ENCODE results near the gene APOE.
"Not testable (repeated sequence)": the region's sequence is repeated elsewhere in the genome, so short reads cannot be mapped to it uniquely, and the experiment has no call there.

APOE gene

DNA sequence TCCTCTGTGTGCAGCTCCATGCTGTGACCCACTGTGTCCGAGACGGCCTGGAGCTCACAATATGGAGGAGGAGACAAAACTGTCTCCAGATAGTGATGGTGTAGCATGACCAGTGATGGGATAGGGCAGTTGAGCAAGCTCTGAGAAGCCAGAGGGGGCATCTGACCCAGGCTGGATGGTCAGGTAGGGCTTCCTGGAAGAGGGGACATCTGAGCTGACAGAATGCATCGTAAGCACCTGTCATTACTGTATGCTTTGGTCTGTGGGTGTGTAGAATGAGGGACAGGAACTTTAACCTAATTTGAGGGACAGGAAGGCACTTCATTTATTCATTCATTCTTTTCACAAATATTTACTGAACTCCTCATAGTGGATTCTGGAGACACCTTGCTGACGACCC, 21.0 kb upstream of the APOE start:
- DNase-seq (no peak), ATAC-seq (no peak)

GRCh38 chr19:44886141-44886540, 19.5 kb upstream of the APOE start:
- no peak for ATAC-seq
- DNase-seq = no peak

- no peak for DNase-seq
- no peak for ATAC-seq
Observed at GRCh38 chr19:44887648-44888047, 17.9 kb upstream of the APOE start.

DNA sequence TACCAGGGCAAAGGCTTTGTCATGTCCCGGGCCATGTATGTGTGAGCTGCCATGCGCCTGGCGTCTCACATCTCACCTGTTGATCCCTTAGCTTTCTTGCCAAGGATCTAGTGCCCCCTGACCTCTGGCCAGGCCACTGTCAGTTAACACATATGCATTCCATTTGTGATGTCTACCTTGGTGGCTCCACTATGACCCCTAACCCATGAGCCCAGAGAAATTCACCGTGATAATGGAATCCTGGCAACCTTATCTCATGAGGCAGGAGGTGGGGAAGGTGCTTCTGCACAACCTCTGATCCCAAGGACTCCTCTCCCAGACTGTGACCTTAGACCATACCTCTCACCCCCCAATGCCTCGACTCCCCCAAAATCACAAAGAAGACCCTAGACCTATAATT, 17.3 kb upstream of the APOE start:
- DNase-seq, ATAC-seq: not testable (repeated sequence)

DNA sequence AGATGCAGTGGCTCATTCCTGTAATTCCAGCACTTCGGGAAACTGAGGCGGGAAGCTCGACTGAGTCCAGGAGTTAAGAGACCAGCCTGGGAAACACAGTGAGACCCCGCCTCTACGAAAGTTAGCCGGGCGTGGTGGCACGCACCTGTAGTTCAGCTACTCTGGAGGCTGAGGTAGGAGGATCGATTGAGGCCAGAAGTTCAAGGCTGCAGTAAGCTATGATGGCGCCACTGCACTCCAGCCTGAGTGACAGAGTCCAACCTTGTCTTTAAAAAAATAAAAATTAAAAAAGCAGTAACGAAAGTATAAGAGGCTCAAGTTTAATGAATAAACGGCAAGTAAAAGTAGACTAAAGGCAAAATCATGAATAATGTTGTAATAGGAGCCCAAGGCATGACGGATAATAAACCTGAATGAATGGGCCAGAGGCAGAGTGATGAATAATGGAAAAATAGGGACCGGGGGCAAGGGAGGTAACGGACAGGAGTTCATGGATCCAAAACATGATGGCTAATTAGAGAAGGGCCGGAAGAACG, 15.7 kb upstream of the APOE start:
- no peak for DNase-seq

DNA sequence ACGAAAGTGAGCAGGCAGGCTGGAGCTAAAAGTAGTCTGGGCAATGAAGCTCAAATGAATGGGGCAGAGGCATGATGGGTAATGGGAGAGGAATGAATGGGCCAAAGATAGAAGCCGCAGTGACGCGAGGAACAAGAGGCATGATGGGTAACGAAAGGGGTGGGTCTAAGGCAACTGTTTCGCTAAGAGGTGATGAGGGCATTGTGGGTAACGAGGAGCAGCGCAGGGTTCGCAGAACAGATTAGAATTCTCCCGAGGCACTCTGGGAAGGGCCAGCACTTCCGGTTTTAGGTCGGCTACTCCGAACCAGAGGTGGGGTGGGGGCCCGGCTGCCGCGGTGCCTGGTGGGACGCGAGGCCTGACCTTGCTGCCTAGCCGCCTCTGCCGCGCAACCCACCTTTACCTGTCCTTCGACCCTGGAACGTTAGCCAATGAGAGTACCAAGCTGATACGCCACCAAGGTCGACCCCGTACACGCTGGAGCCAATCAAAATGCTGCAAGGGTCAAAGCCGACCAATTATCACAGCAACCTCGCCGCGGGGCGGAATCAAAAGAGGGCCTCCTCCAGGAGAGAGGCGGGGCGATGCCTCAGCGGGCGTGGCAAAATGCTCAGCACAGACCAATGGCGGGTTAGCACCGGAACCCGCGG, 15.1 kb upstream of the APOE start:
- DNase-seq = peak; percentile 100
- ATAC-seq = peak; percentile 89

More for the DNA sequence above, 15.7 kb upstream of the APOE start:
- no peak for ATAC-seq

GRCh38 chr19:44891016-44891882, 14.3 kb upstream of the APOE start, which contains the start of gene TOMM40:
TSS of gene TOMM40 (plus strand) at chr19:44891254. CDS start at chr19:44891416, 162 bp downstream.
- ATAC-seq (no peak), DNase-seq (peak; percentile 41)

GRCh38 chr19:44892932-44893331, 12.7 kb upstream of the APOE start:
- no peak for ATAC-seq
- no peak for DNase-seq

DNA sequence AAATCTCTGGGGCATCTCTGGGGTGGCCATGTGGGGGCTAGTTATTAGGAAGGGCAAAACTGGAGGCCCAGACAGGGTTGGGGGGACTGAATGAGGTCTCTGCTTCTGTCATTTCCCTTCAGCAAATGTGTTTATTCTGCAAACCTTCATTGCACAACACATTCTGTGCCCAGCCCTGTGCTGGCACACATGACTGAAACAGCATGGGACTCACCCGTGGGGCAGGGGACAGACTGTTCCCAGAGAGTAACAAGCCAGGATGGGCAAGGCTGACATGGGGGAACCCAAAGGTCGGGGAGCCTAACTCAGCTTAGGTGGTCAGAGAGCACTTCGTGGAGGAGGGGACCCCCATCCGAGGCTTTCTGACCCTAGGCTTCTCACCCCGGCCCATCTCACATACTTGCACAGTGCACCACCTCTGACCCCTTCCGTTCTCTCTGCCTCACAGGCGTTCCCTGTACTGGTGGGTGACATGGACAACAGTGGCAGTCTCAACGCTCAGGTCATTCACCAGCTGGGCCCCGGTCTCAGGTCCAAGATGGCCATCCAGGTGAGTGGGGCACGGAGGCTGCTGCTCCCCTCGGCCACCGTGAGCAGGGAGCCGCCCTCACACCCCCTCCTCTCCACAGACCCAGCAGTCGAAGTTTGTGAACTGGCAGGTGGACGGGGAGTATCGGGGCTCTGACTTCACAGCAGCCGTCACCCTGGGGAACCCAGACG, 12.1 kb upstream of the APOE start:
- ATAC-seq (no peak), DNase-seq (no peak)

DNA sequence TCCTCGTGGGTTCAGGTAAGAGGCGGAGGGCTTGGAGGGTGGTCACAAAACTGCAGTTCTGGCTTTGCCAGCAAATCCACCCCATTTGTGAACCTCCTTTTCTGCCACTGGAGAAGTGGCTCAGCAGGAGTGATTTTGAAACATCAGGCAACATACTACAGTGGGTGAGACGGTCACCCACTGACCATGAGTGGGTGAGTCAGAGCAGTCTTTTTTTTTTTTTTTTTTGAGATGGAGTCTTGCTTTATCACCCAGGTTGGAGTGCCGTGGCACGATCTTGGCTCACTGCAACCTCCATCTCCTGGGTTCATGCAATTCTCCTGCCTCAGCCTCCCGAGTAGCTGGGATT, 11.6 kb upstream of the APOE start:
- no peak for DNase-seq
- ATAC-seq = no peak

GRCh38 chr19:44894946-44895345, 10.7 kb upstream of the APOE start:
- ATAC-seq = no peak

DNA sequence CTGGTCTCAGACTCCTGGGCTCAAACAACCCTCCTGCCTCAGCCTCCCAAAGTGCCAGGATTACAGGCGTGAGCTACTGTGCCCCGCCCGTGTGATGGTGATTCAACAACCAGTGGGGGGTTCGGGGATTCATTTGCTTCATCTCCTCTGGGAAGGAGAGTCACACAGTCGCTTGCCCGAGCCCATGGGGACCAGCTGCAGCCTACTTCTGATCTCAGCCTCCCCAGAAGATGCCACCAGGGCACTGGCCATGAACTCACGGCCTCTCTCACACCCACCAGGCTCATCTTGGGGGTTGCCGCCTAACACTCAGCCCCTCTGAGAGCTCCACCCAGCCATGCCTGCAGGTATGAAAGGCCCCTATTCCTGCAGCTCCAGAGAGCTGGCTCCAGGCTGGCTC, 7.8 kb upstream of the APOE start:
- no peak for ATAC-seq

More at GRCh38 chr19:44894946-44895345, 10.7 kb upstream of the APOE start:
- DNase-seq = no peak

DNA sequence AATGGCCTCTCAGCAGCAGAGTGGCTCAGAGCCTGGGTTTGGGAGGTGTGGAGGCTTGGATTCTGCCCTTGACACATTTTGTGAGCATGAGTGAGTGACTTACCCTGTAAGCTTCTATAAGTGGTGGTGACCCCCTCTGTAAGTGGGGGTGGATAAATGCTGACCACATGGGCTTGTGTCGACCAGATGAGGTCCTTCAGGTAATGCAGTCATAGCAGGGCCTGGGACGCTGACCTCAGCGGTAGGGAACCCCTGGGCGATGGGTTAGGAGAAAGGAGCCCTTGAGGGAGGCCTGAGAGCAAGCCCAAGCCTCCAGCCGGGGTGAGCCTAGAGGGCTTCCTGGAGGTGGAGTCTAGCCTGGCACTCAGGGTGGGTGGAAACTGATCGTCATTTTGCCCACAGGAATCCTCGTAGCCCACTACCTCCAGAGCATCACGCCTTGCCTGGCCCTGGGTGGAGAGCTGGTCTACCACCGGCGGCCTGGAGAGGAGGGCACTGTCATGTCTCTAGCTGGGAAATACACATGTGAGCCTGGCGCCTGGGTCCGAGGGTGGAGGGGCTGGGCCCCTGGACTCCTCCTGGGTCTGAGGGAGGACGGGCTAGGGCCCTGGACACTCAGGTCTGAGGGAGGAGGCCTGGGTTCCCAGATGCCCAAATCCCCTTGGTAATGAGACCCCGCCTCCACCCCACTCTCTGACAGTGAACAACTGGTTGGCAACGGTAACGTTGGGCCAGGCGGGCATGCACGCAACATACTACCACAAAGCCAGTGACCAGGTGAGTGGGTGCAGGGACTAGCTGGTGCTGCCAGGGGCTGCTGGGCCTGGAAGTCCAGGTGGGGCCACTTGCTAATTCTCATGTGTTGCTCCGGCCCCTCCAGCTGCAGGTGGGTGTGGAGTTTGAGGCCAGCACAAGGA, 5.0 kb upstream of the APOE start:
- ATAC-seq (no peak), DNase-seq (no peak)

More for the DNA sequence above, 7.8 kb upstream of the APOE start:
- no peak for DNase-seq

GRCh38 chr19:44903216-44903601, 2.4 kb upstream of the APOE start:
- ATAC-seq (no peak), DNase-seq (no peak)

DNA sequence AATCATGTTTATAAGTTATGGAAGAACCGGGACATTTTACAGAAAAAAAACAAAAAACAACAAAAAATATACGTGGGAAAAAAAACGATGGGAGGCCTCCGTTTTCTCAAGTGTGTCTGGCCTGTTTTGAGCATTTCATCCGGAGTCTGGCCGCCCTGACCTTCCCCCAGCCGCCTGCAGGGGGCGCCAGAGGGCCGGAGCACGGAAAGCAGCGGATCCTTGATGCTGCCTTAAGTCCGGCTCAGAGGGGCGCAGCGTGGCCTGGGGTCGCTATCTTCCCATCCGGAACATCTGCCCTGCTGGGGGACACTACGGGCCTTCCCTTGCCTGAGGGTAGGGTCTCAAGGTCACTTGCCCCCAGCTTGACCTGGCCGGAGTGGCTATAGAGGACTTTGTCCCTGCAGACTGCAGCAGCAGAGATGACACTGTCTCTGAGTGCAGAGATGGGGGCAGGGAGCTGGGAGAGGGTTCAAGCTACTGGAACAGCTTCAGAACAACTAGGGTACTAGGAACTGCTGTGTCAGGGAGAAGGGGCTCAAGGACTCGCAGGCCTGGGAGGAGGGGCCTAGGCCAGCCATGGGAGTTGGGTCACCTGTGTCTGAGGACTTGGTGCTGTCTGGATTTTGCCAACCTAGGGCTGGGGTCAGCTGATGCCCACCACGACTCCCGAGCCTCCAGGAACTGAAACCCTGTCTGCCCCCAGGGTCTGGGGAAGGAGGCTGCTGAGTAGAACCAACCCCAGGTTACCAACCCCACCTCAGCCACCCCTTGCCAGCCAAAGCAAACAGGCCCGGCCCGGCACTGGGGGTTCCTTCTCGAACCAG, 1.8 kb upstream of the APOE start:
- DNase-seq (peak; percentile 87), ATAC-seq (peak; percentile 53)

DNA sequence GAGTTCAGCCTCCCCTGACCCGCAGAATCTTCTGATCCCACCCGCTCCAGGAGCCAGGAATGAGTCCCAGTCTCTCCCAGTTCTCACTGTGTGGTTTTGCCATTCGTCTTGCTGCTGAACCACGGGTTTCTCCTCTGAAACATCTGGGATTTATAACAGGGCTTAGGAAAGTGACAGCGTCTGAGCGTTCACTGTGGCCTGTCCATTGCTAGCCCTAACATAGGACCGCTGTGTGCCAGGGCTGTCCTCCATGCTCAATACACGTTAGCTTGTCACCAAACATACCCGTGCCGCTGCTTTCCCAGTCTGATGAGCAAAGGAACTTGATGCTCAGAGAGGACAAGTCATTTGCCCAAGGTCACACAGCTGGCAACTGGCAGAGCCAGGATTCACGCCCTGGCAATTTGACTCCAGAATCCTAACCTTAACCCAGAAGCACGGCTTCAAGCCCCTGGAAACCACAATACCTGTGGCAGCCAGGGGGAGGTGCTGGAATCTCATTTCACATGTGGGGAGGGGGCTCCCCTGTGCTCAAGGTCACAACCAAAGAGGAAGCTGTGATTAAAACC, 1.1 kb upstream of the APOE start:
- DNase-seq (no peak), ATAC-seq (no peak)

DNA sequence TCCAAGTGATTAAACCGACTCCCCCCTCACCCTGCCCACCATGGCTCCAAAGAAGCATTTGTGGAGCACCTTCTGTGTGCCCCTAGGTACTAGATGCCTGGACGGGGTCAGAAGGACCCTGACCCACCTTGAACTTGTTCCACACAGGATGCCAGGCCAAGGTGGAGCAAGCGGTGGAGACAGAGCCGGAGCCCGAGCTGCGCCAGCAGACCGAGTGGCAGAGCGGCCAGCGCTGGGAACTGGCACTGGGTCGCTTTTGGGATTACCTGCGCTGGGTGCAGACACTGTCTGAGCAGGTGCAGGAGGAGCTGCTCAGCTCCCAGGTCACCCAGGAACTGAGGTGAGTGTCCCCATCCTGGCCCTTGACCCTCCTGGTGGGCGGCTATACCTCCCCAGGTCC, 2.0 kb downstream of the APOE start:
- ATAC-seq (no peak), DNase-seq (no peak)

DNA sequence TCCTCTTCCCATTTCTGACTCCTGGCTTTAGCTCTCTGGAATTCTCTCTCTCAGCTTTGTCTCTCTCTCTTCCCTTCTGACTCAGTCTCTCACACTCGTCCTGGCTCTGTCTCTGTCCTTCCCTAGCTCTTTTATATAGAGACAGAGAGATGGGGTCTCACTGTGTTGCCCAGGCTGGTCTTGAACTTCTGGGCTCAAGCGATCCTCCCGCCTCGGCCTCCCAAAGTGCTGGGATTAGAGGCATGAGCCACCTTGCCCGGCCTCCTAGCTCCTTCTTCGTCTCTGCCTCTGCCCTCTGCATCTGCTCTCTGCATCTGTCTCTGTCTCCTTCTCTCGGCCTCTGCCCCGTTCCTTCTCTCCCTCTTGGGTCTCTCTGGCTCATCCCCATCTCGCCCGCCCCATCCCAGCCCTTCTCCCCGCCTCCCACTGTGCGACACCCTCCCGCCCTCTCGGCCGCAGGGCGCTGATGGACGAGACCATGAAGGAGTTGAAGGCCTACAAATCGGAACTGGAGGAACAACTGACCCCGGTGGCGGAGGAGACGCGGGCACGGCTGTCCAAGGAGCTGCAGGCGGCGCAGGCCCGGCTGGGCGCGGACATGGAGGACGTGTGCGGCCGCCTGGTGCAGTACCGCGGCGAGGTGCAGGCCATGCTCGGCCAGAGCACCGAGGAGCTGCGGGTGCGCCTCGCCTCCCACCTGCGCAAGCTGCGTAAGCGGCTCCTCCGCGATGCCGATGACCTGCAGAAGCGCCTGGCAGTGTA, 2.7 kb downstream of the APOE start:
- DNase-seq = no peak
- ATAC-seq = no peak

DNA sequence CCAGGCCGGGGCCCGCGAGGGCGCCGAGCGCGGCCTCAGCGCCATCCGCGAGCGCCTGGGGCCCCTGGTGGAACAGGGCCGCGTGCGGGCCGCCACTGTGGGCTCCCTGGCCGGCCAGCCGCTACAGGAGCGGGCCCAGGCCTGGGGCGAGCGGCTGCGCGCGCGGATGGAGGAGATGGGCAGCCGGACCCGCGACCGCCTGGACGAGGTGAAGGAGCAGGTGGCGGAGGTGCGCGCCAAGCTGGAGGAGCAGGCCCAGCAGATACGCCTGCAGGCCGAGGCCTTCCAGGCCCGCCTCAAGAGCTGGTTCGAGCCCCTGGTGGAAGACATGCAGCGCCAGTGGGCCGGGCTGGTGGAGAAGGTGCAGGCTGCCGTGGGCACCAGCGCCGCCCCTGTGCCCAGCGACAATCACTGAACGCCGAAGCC, 3.3 kb downstream of the APOE start:
- DNase-seq (no peak), ATAC-seq (no peak)

- ATAC-seq (no peak), DNase-seq (no peak)
Observed at GRCh38 chr19:44909775-44910174, 4.2 kb downstream of the APOE start.

All from stimulated activated naive CD8-positive, alpha-beta T cell treated with anti-CD3 and anti-CD28 coated beads, Interleukin-15, Interleukin-2, amounts not matched to agents 100 U/mL and 50 U/mL, for 24 hours (primary cell).